PC-9 (cell line): ENCODE results near the gene PLRG1. TPM values are rescaled to one million over a fixed set of nuclear protein-coding genes. Genes with fewer than 3 reads are reported as not detected.

ENCODE experiments used
- BruUV-seq: library from RNA; stranded (reverse); fragments of 400-500 nt; replicated peaks from 2 replicates; lab custom pipeline; 2021; lab: Mats Ljungman, UMichigan
- CTCF ChIA-PET: fragments of 300-600 bp; sonication (Branson Sonifier 250); formaldehyde crosslinking; loops from one replicate; lab custom pipeline; 2022; ENCODE audit warnings: antibody characterized with exemption; lab: Charles Lee
- POLR2A ChIA-PET: fragments of 300-600 bp; sonication (Branson Sonifier 250); formaldehyde crosslinking; loops from one replicate; lab custom pipeline; 2022; ENCODE audit warnings: antibody characterized with exemption; ENCODE audit not compliant: unreplicated experiment; lab: Charles Lee
- DNase-seq, 2 experiments: peaks; one replicate each; pipeline versions ENCODE4 v3.0.0 to v3.0.0-alpha.2; 2015 to 2022; ENCODE audit warnings: mixed read lengths in 1 of 2
- H2AFZ ChIP-seq: fragments of 200-600 bp; sonication (generic); 2 replicates; pipeline ENCODE4 v1.8.1; 2017; ENCODE audit warnings: antibody characterized with exemption
- H3F3A ChIP-seq: fragments of 200-600 bp; sonication (generic); 2 replicates; pipeline ENCODE4 v1.8.1; 2017; ENCODE audit warnings: antibody characterized with exemption, mild to moderate bottlenecking, low read depth; ENCODE audit not compliant: insufficient read depth
- H3K27ac ChIP-seq: fragments of 200-600 bp; sonication (generic); 2 replicates; pipeline ENCODE4 v1.6.1; 2016; ENCODE audit warnings: mixed run types
- H3K27me3 ChIP-seq: fragments of 200-600 bp; sonication (generic); 2 replicates; pipeline ENCODE4 v1.6.1; 2016; ENCODE audit warnings: low read depth, mixed run types; ENCODE audit not compliant: insufficient read depth
- H3K36me3 ChIP-seq: fragments of 200-600 bp; sonication (generic); 2 replicates; pipeline ENCODE4 v1.6.1; 2016; ENCODE audit warnings: low read depth, mixed run types
- H3K4me1 ChIP-seq: fragments of 200-600 bp; sonication (generic); replicated peaks from 2 replicates; pipeline ENCODE4 v1.6.1; 2016; ENCODE audit warnings: mixed run types; ENCODE audit not compliant: insufficient read depth
- H3K4me2 ChIP-seq: fragments of 200-600 bp; sonication (generic); 2 replicates; pipeline ENCODE4 v1.6.1; 2017; ENCODE audit warnings: mixed run types
- H3K4me3 ChIP-seq: fragments of 200-600 bp; sonication (generic); 2 replicates; pipeline ENCODE4 v1.6.1; 2016; ENCODE audit warnings: mixed run types
- H3K79me2 ChIP-seq: fragments of 200-600 bp; sonication (generic); 2 replicates; pipeline ENCODE4 v1.6.1; 2017; ENCODE audit warnings: low read depth, mixed run types
- H3K9me2 ChIP-seq: fragments of 200-600 bp; sonication (generic); 2 replicates; pipeline ENCODE4 v1.8.1; 2017; ENCODE audit warnings: mild to moderate bottlenecking; ENCODE audit not compliant: insufficient read depth
- H3K9me3 ChIP-seq: fragments of 200-600 bp; sonication (generic); 2 replicates; pipeline ENCODE4 v1.8.1; 2016; ENCODE audit warnings: low read depth; ENCODE audit not compliant: insufficient read depth
- H4K20me1 ChIP-seq: fragments of 200-600 bp; sonication (generic); 2 replicates; pipeline ENCODE4 v1.8.1; 2017; ENCODE audit not compliant: insufficient read depth
- EZH2 ChIP-seq: fragments of 200-600 bp; sonication (generic); IDR thresholded peaks from 2 replicates; pipeline ENCODE4 v1.8.0; 2017; ENCODE audit warnings: antibody characterized with exemption, low read depth
- intact Hi-C: fragments of 100-400 bp; cut with micrococcal nuclease; formaldehyde crosslinking; loops from one replicate; pipeline ENCODE4 v1.10.0; 2022; ENCODE audit not compliant: unreplicated experiment
- total RNA-seq: library from RNA; stranded (reverse); gene quantifications from 2 replicates; pipeline ENCODE4 v1.2.3, GENCODE V29; 2021
- TF ChIP-seq, protein P1 (sequence below): fragments of 200-600 bp; sonication (generic); conservative IDR thresholded peaks from 2 replicates; pipeline ENCODE4 v1.6.1; 2017; ENCODE audit warnings: mixed run types, antibody characterized with exemption, mild to moderate bottlenecking, moderate library complexity

Gene PLRG1
- total RNA-seq, 1 experiment from 2014 or later = 80.7 TPM

DNA sequence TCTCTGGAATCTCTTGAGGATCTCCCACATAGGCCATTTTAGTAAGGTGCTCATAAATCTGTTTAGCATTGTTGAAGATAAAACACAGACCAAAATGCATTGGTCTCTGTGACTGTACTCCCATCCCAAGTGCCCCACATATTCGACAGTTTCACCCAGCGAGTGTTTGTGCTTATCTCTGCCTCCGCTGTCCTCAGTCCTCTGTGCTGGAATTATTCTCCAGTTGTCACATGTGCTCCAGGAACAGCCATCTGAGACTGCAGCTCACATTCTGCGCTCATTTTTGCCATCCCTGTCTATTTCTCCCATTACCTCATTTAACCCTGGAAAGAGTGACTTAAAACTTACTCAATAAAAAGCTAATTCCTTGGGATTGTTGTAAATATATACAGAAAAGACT is 31.0 kb downstream of the PLRG1 start:
- TF ChIP-seq EZH2 = no peak
- TF ChIP-seq, protein P1, sequence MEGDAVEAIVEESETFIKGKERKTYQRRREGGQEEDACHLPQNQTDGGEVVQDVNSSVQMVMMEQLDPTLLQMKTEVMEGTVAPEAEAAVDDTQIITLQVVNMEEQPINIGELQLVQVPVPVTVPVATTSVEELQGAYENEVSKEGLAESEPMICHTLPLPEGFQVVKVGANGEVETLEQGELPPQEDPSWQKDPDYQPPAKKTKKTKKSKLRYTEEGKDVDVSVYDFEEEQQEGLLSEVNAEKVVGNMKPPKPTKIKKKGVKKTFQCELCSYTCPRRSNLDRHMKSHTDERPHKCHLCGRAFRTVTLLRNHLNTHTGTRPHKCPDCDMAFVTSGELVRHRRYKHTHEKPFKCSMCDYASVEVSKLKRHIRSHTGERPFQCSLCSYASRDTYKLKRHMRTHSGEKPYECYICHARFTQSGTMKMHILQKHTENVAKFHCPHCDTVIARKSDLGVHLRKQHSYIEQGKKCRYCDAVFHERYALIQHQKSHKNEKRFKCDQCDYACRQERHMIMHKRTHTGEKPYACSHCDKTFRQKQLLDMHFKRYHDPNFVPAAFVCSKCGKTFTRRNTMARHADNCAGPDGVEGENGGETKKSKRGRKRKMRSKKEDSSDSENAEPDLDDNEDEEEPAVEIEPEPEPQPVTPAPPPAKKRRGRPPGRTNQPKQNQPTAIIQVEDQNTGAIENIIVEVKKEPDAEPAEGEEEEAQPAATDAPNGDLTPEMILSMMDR = no peak
- no peaks in the 10 kb centered on the region for H4K20me1 ChIP-seq
- H3K27ac ChIP-seq = no peak overlapping the region
- intact Hi-C loops = no loop called here
- no peaks in the 10 kb centered on the region for H3K9me2 ChIP-seq
- ChIA-PET POLR2A (no interaction called here), CTCF (no interaction called here)
- H3K4me3 ChIP-seq = no peak overlapping the region
- no peak overlapping the region for H2AFZ ChIP-seq
- H3K4me2 ChIP-seq = no peak overlapping the region
- no peaks in the 10 kb centered on the region for H3F3A ChIP-seq
- H3K27me3 ChIP-seq = no peaks in the 10 kb centered on the region
- BruUV-seq = no TSS peak
- H3K9me3 ChIP-seq = no peaks in the 10 kb centered on the region
- no peaks in the 10 kb centered on the region for H3K79me2 ChIP-seq
- H3K36me3 ChIP-seq = no peaks in the 10 kb centered on the region
- no peaks in the 10 kb centered on the region for H3K4me1 ChIP-seq
- DNase-seq = no peak

GRCh38 chr4:154517591-154517990 is 32.6 kb downstream of the PLRG1 start:
- Histone ChIP-seq H3K4me2 (no peak overlapping the region), H3K9me2 (no peaks in the 10 kb centered on the region), H3K9me3 (no peaks in the 10 kb centered on the region), H3K36me3 (no peaks in the 10 kb centered on the region), H3K4me1 (no peaks in the 10 kb centered on the region), H3F3A (no peaks in the 10 kb centered on the region), H3K4me3 (no peak overlapping the region), H3K27ac (no peak overlapping the region), H4K20me1 (no peaks in the 10 kb centered on the region), H3K79me2 (no peaks in the 10 kb centered on the region), H2AFZ (no peak overlapping the region), H3K27me3 (no peaks in the 10 kb centered on the region)
- no TSS peak for BruUV-seq
- intact Hi-C loops = no loop called here
- ChIA-PET POLR2A (interaction anchor here (0.6 kb wide), 1 partner anchor 34 kb away, joined by 3 read pairs; no protein-coding TSS in a partner anchor), CTCF (no interaction called here)
- DNase-seq = no peak
- TF ChIP-seq EZH2 = no peak
- TF ChIP-seq, protein P1 = no peak

GRCh38 chr4:154516318-154517029 is 33.7 kb downstream of the PLRG1 start:
- H4K20me1 ChIP-seq = no peaks in the 10 kb centered on the region
- H3K36me3 ChIP-seq = no peaks in the 10 kb centered on the region
- ChIA-PET POLR2A (no interaction called here), CTCF (no interaction called here)
- no peaks in the 10 kb centered on the region for H3K9me3 ChIP-seq
- intact Hi-C loops = no loop called here
- no peaks in the 10 kb centered on the region for H3K9me2 ChIP-seq
- no peaks in the 10 kb centered on the region for H3K4me1 ChIP-seq
- H3F3A ChIP-seq = no peaks in the 10 kb centered on the region
- no peaks in the 10 kb centered on the region for H3K27me3 ChIP-seq
- no peaks in the 10 kb centered on the region for H3K79me2 ChIP-seq
- no TSS peak for BruUV-seq
- no peak overlapping the region for H3K27ac ChIP-seq
- TF ChIP-seq, protein P1 = no peak
- no peak for TF ChIP-seq EZH2
- no peak overlapping the region for H2AFZ ChIP-seq
- DNase-seq = no peak
- H3K4me3 ChIP-seq = no peak overlapping the region
- no peak overlapping the region for H3K4me2 ChIP-seq
